GM19240 (cell line): ENCODE measurements around the gene GAR1.
"Not testable (repeated sequence)": the region's sequence is repeated elsewhere in the genome, so short reads cannot be mapped to it uniquely, and the experiment has no call there.

ENCODE experiments used
- DNase-seq: peaks from one replicate; pipeline ENCODE4 v3.0.0; 2011; ENCODE audit warnings: low spot score; ENCODE audit not compliant: insufficient read length

GAR1 gene

DNA sequence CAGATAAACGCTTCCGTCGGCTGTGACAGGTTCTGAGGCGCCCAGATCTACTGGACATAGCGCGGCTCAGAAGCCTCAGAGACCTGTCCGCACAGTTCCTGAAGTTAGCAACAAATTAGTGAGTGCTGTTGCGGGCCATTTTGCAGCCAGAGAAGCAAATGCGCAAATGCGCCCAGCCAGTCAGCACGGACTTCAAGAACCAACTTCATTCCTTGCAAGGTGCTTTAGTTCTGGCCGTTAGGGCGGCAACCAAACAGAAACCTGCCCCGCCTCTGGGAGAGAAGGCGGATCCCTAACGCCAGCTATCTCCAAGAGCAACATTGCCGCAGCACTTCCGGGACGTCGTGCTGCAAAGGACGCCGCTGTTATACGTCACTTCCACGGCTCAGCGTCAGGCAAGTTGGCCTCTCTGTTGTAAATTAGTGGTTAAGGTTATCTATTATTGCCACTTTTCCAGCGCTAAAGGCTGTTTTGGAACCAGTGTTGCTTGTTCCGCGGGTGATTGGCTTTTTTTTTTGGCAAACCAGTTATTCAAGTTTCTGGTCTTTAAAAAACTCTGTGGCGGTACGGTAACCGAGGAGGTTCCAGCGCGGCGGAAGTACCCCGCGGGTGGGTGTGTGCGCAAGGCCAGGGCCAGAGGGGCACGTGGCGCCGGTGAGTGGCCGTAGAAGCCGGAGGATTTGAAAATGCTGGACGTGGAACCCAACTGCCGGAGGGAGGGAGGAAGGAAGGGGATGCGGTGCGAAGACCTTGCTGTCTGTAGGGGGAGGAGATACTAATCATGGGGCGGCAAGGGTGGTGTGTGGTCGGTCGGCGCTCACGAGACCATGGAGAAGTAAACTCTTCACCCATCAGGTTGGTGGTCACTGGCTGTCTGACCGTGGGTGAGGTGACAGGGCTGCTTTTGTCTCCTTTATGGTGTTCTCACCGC is at the start of gene GAR1:
TSS of gene GAR1 (plus strand) at position 612 of the 931 bp plus-strand sequence. CDS start 403 bp downstream, outside the sequence.
- DNase-seq = peak; percentile 69

DNA sequence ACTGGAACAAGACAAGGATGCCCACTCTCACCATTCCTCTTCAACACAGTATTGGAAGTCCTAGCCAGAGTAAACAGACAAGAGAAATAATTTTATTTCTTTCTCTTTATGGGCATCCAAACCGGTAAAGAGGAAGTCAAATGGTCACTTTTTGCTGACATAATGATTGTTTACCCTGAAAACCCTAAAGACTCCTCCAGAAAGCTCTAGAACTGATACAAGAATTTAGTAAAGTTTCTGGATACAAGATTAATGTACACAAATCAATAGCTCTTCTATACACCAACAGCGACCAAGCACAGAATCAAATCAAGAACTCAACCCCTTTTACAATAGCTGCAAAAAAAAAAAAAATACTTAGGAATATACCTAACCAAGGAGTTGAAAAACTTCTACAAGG is 33.5 kb upstream of the GAR1 start:
- not testable (repeated sequence) for DNase-seq

GRCh38 chr4:109786846-109787245 is 28.7 kb upstream of the GAR1 start:
- no peak for DNase-seq

DNA sequence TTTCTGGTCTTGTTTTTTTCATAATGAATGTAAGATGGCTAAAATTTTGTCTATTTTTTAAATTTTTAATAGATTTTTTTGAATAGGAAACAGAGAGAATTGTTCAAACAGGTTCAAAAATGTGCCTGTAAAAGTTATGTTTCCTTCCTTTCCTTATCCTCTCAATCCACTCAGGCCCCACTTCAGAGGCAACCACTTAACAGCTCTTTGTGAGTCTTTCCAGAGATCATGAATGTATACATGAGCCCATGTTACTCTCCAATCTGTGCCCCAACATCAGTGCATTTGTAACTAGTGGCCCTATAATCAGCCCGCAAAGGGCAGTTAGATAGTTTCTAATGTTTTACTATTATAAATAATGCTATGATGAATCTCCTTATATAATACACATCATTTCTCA is 27.8 kb upstream of the GAR1 start:
- DNase-seq = no peak

GRCh38 chr4:109795059-109795458 is 20.5 kb upstream of the GAR1 start:
- no peak for DNase-seq

- no peak for DNase-seq
These were observed 16.7 kb upstream of the GAR1 start for GRCh38 chr4:109798866-109799265.

- no peak for DNase-seq
These were observed 14.3 kb upstream of the GAR1 start for GRCh38 chr4:109801099-109801789.

- DNase-seq = no peak
These were observed 13.7 kb upstream of the GAR1 start, which contains the start of gene CFI for GRCh38 chr4:109801895-109802319. CFI (minus strand) TSS chr4:109801999; CDS start chr4:109801971, 28 bp downstream.

GRCh38 chr4:109803924-109804571 is 11.5 kb upstream of the GAR1 start:
- no peak for DNase-seq

- DNase-seq = no peak
These were observed 5.9 kb upstream of the GAR1 start for GRCh38 chr4:109809655-109810054.

DNA sequence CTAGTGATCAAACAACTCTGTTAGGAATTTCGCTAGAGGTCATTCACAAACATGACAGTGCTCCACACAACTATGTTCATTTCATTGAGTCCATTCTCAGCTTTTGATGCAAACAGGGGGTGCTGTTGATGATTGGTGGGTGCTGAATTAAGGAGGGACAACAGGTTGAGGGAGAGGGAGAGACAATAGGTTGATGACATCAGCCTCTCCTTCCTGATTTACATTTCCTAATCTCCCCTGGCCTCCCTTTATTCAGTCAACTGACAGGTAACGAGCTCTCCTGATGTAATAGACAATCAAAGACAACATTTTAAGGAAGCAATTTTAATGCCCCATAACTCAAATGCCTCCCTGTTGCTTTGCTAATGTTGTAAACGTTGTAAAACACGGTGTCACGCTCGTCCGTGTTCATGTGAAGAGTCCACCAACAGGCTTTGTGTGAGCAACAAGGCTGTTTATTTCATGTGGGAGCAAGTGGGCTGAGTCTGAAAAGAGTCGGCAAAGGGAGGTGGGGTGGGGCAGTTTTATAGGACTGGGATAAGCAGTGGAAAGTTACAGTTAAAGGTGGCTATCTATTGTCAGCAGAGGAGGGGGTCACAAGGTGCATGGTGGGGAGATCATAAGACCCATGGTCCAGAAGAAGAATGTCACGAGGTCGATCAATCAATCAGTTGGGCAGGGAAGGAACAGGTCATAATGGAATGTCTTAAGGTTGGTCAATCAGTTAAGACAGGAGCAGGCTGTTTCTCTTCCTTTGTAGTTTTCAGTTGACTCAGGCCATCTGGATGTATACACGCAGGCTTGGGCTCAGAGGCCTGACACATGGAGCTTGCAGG is 4.8 kb upstream of the GAR1 start:
- no peak for DNase-seq

GRCh38 chr4:109811707-109812106 is 3.9 kb upstream of the GAR1 start:
- no peak for DNase-seq

GRCh38 chr4:109816082-109816442 is 500 bp downstream of the GAR1 start:
- no peak for DNase-seq

DNA sequence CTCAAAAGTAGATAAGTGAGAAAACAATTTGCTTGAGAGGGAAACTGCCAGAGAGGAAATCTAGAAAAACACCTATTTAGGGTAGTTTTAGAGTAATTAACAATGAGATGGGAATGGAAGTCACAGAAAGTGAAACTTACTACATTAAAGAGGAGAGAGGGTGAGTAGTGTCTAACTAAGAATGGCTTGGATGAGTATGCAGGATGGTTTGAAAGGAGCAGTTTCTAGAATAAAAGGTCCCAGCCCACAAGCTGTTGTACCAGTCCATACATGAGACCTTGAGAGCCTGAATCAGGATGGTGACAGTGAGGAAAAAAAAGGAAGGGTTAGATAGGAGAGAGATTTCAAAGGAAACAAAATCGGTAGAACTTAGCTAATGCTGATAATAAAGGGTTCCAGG is 1.3 kb downstream of the GAR1 start:
- no peak for DNase-seq

DNA sequence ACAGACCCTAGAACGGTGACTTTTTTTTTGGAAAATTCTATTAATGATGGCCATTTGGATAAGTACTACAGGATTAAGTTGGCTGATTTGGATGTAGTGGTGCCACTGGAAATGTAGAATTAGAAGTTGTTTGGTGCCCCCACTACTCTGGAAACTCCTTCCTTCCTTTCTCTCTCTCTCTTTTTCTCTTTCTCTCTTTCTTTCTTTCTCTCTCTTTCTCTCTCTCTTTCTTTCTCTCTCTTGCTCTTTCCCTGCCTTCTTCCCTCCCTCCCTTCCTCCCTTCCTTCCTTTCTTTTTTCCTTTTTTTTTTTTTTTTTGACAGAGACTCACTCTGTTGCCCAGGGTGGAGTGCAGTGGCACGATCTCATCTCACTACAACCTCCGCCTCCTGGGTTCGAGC is 2.7 kb downstream of the GAR1 start:
- no peak for DNase-seq

GRCh38 chr4:109820563-109820962 is 5.0 kb downstream of the GAR1 start:
- no peak for DNase-seq

GRCh38 chr4:109821185-109821584 is 5.6 kb downstream of the GAR1 start:
- no peak for DNase-seq

DNA sequence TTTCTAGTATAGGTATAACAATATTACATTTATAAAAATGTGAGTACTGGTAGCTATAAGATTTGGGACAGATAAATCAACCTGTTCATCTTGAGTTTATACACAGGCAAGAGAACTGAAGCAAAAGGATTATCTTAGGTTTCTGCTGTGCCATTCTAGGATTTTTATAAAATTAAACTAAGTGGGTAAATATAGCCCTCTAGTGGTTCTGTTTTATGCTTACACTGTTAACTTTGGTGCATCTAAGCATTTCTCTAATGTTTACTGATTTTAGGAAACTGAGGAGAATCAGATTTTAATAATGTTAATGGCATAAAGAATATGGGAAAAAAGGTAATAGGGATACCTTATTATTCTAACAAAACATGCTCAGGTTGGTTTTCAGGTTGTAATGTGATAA is 11.2 kb downstream of the GAR1 start:
- no peak for DNase-seq

DNA sequence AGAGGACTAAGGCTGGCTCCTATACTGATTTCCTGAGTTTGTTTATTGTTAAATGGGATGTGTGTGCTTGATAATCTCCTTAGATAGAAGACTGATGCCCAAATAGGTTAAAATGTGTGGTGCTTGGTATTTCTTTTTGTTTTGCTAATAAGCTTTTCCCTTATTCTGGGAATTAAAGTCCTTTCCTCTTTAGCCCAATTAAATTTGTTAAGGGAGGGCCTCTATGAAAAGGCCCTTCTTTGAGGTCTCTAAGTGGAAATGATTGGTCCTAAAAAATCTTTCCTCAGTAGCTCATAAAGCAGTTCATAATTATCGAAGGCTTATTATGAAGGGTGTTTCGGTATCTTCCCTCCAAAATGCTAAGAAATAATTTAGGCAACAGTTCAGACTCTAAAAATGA is 12.1 kb downstream of the GAR1 start, which contains the start of gene RRH:
TSS of gene RRH (plus strand) at position 301 of the 400 bp plus-strand sequence. CDS start at position 357, 56 bp downstream.
- no peak for DNase-seq

GRCh38 chr4:109833756-109834155 is 18.2 kb downstream of the GAR1 start:
- DNase-seq = no peak

- no peak for DNase-seq
These were observed 21.4 kb downstream of the GAR1 start for GRCh38 chr4:109836985-109837384.
